ENCODE data around the gene IGDCC3.

Gene IGDCC3

GRCh38 chr15:65420975-65421359 is 43.2 kb upstream of the IGDCC3 start:
- no peak for DNase-seq (ENCODE audit: low spot score)
- TF ChIP-seq CTCF (IDR thresholded peaks at IDR 0.05; ENCODE audit: borderline replicate concordance, control extremely low read depth, extremely low read depth, insufficient read depth, missing control alignments), result no peak
- in situ Hi-C loops (cut with MboI; ENCODE audit: low sequenced_read_pairs, unreplicated experiment), result no loop called here

- in situ Hi-C loops (cut with MboI; ENCODE audit: low sequenced_read_pairs, unreplicated experiment), result no loop called here
- no peak for DNase-seq (ENCODE audit: low spot score)
- TF ChIP-seq CTCF (IDR thresholded peaks at IDR 0.05; ENCODE audit: borderline replicate concordance, control extremely low read depth, extremely low read depth, insufficient read depth, missing control alignments), result no peak
Observed at GRCh38 chr15:65418596-65418995, 40.8 kb upstream of the IGDCC3 start.

- no peak for TF ChIP-seq CTCF (IDR thresholded peaks at IDR 0.05; ENCODE audit: borderline replicate concordance, control extremely low read depth, extremely low read depth, insufficient read depth, missing control alignments)
- in situ Hi-C loops (cut with MboI; ENCODE audit: low sequenced_read_pairs, unreplicated experiment), result no loop called here
- DNase-seq (ENCODE audit: low spot score), result no peak
Observed at GRCh38 chr15:65416845-65417416, 39.1 kb upstream of the IGDCC3 start.

- in situ Hi-C loops (cut with MboI; ENCODE audit: low sequenced_read_pairs, unreplicated experiment), result no loop called here
- no peak for DNase-seq (ENCODE audit: low spot score)
Observed at GRCh38 chr15:65414841-65415621, 37.2 kb upstream of the IGDCC3 start.

GRCh38 chr15:65413760-65414144 is 36.0 kb upstream of the IGDCC3 start:
- no peak for DNase-seq (ENCODE audit: low spot score)
- TF ChIP-seq CTCF (IDR thresholded peaks at IDR 0.05; ENCODE audit: borderline replicate concordance, control extremely low read depth, extremely low read depth, insufficient read depth, missing control alignments), result no peak
- in situ Hi-C loops (cut with MboI; ENCODE audit: low sequenced_read_pairs, unreplicated experiment), result no loop called here

More at GRCh38 chr15:65414841-65415621, 37.2 kb upstream of the IGDCC3 start:
- no peak for TF ChIP-seq CTCF (IDR thresholded peaks at IDR 0.05; ENCODE audit: borderline replicate concordance, control extremely low read depth, extremely low read depth, insufficient read depth, missing control alignments)

- no peak for TF ChIP-seq CTCF (IDR thresholded peaks at IDR 0.05; ENCODE audit: borderline replicate concordance, control extremely low read depth, extremely low read depth, insufficient read depth, missing control alignments)
- DNase-seq (ENCODE audit: low spot score), result no peak
- in situ Hi-C loops (cut with MboI; ENCODE audit: low sequenced_read_pairs, unreplicated experiment), result no loop called here
Observed at GRCh38 chr15:65413051-65413759, 35.4 kb upstream of the IGDCC3 start.
